Epithelial cell of esophagus (primary cell): ENCODE data around the gene ANP32B.

Experiments used
- DNase-seq: peaks from one replicate; pipeline ENCODE4 v3.0.0; 2010; ENCODE audit warnings: low read depth
- H3K4me3 ChIP-seq: 2 replicates; pipeline ENCODE4 v1.5.1; 2011; ENCODE audit warnings: mild to moderate bottlenecking, low read length, control low read depth
- TF ChIP-seq, protein P1 (sequence below): IDR thresholded peaks from 2 replicates; pipeline ENCODE4 v1.5.1; 2011; ENCODE audit warnings: low read depth, mild to moderate bottlenecking, low read length, control low read depth, inconsistent platforms; ENCODE audit not compliant: insufficient read depth; ENCODE audit errors: missing control alignments

ANP32B gene

DNA sequence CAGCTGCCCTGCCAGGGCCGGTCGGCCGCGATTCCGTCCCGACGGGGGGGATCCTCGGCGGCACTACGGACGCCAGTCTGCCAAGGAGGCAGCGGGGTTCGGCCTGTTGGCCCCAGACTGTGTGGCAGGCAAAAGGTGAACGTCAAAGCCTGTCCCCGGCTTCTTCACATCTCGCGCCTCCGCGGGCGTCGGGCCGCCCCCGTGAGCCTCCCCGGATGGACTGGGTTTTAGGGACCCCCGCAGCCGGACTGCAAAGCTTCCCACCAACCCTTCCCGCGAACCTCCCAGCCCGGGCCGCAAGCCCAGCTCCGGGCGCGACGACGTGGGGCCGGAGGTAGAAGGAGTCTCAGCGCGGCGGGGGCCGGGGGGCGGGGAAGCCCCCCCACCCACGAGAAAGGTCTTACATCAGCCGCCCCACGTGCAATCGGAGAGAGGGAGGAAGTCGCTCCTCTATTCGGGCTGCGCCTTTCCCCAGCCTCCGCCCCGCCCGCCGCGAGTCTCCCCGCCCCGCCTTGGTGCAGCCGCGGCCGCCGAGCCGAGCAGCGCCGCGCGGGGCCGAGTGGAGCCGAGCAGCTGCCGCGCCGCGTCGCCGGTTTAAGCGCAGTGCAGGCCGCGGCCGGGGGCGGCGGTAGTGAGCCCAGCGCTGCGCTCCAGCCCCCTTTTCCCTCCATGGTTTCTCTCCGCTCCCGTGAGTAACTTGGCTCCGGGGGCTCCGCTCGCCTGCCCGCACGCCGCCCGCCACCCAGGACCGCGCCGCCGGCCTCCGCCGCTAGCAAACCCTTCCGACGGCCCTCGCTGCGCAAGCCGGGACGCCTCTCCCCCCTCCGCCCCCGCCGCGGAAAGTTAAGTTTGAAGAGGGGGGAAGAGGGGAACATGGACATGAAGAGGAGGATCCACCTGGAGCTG, at the start of gene ANP32B:
ANP32B (plus strand) TSS at position 659 of the 906 bp plus-strand sequence; CDS start at position 874, 215 bp downstream.
- TF ChIP-seq, protein P1, sequence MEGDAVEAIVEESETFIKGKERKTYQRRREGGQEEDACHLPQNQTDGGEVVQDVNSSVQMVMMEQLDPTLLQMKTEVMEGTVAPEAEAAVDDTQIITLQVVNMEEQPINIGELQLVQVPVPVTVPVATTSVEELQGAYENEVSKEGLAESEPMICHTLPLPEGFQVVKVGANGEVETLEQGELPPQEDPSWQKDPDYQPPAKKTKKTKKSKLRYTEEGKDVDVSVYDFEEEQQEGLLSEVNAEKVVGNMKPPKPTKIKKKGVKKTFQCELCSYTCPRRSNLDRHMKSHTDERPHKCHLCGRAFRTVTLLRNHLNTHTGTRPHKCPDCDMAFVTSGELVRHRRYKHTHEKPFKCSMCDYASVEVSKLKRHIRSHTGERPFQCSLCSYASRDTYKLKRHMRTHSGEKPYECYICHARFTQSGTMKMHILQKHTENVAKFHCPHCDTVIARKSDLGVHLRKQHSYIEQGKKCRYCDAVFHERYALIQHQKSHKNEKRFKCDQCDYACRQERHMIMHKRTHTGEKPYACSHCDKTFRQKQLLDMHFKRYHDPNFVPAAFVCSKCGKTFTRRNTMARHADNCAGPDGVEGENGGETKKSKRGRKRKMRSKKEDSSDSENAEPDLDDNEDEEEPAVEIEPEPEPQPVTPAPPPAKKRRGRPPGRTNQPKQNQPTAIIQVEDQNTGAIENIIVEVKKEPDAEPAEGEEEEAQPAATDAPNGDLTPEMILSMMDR: peak; percentile 61
- peak within 1 kb of the TSS; percentile 72 for H3K4me3 ChIP-seq
- DNase-seq: peak; percentile 93

DNA sequence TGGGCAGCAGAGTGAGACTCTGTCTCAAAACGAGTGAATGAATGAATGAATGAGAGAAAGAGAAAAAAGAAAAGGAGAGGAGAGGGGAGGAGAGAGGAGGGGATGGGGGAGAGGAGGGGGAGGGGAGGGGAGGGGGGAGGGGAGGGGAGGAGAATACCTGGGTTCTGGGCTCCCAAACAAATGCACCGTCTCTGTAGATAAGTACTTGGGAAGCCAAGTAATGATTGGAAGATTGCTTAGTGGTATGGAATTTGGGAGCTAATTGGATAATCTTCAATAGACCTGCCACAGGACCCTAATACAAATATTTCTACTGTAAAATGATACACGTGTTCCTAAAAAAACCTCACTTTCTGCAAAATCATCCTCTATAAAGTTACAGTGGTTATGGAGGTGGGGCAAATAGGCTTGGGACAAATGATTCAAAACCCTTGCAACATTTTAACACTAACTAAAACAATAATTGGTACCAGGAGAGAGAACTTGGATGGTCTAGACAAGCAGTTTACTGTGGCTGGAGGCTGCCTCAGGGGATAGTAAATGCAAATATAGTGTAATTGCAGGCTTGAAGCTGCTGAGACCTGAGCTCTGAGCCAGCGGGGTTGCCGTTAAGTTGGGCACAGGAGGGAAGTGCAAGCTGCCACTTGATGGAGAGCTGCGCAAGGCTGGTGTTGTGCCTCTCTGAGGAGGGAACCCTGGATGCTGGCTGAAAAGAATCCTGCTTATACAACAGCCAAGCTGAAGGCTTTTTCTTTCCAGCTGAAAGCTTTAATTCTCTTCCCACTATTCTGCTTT, 48.6 kb upstream of the ANP32B start:
- DNase-seq: no peak
- TF ChIP-seq, protein P1: no peak

DNA sequence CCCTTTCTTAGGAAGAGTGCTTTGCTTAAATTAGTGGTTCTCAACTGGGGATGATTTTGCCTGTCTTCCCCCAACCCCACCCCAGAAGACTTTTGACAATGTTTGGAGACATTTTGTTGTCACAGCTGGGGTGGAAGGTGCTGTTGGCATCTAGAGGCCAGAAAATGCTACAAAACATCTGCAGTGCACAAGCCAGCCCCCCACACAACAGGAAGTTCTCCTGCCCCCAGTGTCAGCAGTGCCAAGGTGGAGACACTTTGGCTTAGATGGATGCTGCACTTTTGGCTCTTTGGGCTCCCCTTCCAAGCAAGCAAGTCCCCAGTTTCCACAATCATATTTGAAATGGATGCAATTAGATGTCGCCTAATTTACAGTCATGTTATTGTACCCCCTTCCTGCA, 47.9 kb upstream of the ANP32B start:
- DNase-seq: no peak
- no peak overlapping the region for H3K4me3 ChIP-seq
- TF ChIP-seq, protein P1: no peak

More for the DNA sequence above, 48.6 kb upstream of the ANP32B start:
- H3K4me3 ChIP-seq: no peak overlapping the region

DNA sequence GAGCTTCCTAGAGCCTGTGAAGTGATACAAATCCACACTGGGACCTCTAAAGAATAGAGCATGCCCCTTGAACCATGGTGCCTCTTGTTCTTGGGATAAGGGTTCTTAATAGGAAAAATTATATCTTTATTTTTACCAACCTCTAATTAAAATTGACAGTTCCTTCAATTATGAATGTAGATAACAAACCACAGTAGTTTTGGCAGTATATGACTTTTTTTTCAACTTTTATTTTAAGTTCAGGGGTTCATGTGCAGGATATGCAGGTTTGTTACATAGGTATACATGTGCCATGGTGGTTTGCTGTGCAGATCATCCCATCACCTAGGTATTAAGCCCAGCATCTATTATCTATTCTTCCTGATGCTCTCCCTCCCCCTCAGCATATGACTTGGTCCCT, 46.1 kb upstream of the ANP32B start:
- TF ChIP-seq, protein P1: no peak
- no peak for DNase-seq
- no peak overlapping the region for H3K4me3 ChIP-seq

DNA sequence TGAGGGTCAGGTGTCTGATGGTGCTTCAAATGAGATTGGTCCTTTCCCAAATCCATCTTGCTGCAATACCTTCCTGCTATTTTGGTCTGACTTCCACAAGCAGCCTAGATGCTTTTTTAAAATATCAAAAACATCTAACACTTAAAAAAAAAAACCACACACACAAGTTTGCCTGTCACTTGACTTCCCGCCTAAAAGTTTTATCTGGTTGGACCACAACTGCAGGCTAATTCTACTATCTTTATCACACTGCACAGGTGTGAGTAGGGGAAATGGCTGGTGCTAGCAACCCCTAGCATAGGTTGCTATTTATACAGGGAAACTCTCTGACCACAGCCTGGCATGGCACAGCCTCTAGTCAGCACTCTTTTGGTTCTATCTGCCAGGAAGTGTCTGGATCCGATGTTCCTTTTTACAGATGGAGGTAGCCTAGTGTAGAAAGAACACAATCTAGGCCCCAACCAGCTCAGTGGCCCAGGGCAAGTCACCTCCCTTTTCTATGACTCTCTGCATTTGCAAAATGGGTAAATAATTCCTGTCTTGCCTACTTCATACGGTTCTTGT, 45.0 kb upstream of the ANP32B start, which contains the start of gene HEMGN:
HEMGN (minus strand) TSS at position 92 of the 564 bp plus-strand sequence; CDS start at position 56, 36 bp downstream.
- DNase-seq: no peak
- no peak within 1 kb of the TSS for H3K4me3 ChIP-seq
- TF ChIP-seq, protein P1: no peak

DNA sequence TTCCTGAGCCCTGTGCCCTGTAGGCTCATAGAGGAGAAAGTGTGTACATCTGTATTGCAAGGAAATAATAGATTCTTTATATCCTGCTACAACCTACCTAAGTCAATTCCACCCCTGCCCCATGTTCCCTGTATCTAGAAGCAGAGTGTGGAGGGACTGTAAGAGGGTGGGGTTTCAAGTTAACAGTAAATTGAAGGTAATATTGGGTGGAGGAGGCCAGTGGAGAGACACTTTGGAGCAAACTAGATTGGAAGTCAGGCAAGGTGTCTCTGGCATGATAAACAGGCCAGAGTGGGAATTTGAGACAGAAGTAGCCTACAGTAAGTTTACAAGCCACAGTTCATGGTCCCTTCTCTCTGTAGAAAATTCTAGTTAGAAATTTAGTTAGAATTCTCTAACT, 42.9 kb upstream of the ANP32B start:
- H3K4me3 ChIP-seq: no peak overlapping the region
- TF ChIP-seq, protein P1: no peak
- no peak for DNase-seq
